Measurements from ENCODE around the gene CCL5.
A peak's percentile ranks its signal among the peaks of the same experiment; 100 is the strongest.

The CCL5 gene

DNA sequence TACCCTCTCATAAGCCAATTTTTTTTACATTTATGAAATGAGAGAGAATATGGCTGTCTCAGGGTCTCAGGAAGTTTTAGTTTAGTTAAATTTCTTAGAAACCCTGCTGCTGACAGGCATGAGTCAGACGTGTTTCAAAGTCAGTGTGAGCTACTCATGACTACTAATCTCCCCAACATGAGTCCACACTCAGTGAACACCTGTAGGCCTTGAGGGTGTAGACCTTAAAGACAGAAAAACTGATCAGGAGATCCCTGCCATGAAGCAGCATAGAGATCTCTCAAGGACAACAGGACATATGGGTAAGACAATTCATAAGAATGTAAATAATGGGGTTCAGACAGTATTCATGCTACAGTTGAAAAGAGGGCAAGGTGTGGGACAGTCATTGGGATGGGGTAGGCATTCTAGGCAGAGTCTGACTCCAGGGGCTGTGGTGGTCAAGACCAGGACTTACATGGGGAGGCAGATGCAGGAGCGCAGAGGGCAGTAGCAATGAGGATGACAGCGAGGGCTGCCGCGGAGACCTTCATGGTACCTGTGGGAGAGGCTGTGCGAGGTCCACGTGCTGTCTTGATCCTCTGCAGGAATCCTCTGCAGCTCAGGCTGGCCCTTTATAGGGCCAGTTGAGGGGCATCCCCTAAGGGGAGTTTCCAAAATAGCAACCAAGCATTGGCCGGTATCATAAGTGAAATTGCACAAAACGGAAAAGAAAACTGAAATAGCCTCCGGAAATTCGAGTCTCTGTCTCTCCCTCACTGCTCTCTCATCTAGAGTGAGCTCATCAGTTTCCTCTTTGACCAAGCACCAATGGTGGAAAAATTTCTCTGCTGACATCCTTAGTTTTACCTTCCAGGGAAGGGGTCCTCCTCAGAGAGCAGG, at the start of gene CCL5:
TSS of gene CCL5 (minus strand) at position 588 of the 882 bp plus-strand sequence.
- DNase-seq: no peak
- Histone ChIP-seq H3K27me3 (no peaks in the 10 kb centered on the region), H3K27ac (no peak within 1 kb of the TSS), H3K9me3 (no peaks in the 10 kb centered on the region), H3K4me1 (no peaks in the 10 kb centered on the region), H3K4me3 (no peak within 1 kb of the TSS), H3K36me3 (no peaks in the 10 kb centered on the region)
- intact Hi-C loops (cut with DNase I; ENCODE audit: low total_unique reads): no loop called here
- TF ChIP-seq, protein P1, sequence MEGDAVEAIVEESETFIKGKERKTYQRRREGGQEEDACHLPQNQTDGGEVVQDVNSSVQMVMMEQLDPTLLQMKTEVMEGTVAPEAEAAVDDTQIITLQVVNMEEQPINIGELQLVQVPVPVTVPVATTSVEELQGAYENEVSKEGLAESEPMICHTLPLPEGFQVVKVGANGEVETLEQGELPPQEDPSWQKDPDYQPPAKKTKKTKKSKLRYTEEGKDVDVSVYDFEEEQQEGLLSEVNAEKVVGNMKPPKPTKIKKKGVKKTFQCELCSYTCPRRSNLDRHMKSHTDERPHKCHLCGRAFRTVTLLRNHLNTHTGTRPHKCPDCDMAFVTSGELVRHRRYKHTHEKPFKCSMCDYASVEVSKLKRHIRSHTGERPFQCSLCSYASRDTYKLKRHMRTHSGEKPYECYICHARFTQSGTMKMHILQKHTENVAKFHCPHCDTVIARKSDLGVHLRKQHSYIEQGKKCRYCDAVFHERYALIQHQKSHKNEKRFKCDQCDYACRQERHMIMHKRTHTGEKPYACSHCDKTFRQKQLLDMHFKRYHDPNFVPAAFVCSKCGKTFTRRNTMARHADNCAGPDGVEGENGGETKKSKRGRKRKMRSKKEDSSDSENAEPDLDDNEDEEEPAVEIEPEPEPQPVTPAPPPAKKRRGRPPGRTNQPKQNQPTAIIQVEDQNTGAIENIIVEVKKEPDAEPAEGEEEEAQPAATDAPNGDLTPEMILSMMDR (IDR thresholded peaks at IDR 0.05): no peak

GRCh38 chr17:35927714-35928113, 47.6 kb upstream of the CCL5 start:
- Histone ChIP-seq H3K4me1 (peaks cover 4 to 31% (median 25%) of the 10 kb centered on the region in 4 donors), H3K36me3 (no peaks in the 10 kb centered on the region), H3K4me3 (no peak overlapping the region), H3K27me3 (no peaks in the 10 kb centered on the region), H3K9me3 (no peaks in the 10 kb centered on the region), H3K27ac (no peak overlapping the region)
- TF ChIP-seq, protein P1 (IDR thresholded peaks at IDR 0.05): no peak
- intact Hi-C loops (cut with DNase I; ENCODE audit: low total_unique reads): no loop called here
- no peak for DNase-seq

DNA sequence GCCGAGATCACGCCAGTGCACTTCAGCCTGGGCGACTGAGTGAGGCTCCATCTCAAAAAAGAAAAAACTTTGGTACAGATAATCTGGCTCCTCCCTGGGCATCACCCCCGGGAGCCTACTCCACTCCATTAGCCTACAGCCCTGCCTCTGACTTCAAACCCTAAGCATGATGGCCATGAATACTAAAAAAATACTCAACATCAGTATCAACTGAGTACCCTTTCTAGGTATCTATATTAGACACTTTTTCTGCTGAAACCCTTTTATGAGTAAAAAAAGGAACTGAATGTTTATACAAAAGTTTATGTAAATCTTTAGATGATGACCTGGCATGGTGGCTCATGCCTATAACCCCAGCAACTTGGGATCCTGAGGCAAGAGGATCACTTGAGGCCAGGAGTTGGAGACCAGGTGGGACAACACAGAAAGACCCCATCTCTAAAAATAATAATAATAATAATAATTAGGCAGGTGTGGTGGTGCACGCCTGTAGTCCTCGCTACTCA, 43.5 kb upstream of the CCL5 start:
- H3K36me3 ChIP-seq: no peaks in the 10 kb centered on the region
- TF ChIP-seq, protein P1 (IDR thresholded peaks at IDR 0.05): no peak

DNA sequence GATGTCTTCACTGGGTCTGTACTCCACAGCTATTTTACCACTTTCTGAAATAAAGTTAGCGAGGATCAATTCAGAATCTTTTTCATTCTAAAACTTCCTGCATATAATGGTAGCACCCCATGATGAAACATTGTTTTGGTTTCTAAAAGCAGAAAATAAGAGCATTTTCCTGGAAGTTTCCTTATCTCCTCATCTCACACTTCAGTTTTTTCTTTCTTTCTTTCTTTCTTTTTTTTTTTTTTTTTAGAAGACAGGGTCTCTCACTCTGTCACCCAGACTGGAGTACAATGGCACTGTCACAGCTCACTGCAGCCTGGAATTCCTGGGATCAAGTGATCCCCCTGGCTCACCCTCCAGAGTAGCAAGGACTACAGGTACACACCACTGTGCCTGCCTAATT, 40.1 kb upstream of the CCL5 start:
- Histone ChIP-seq H3K36me3 (no peaks in the 10 kb centered on the region), H3K27ac (no peak overlapping the region), H3K4me1 (no peaks in the 10 kb centered on the region), H3K27me3 (no peaks in the 10 kb centered on the region), H3K4me3 (no peak overlapping the region), H3K9me3 (no peaks in the 10 kb centered on the region)
- intact Hi-C loops (cut with DNase I; ENCODE audit: low total_unique reads): no loop called here
- peak in 1 of 2 donors; percentile 1 for DNase-seq
- TF ChIP-seq, protein P1 (IDR thresholded peaks at IDR 0.05): no peak

More for the DNA sequence above, 43.5 kb upstream of the CCL5 start:
- intact Hi-C loops (cut with DNase I; ENCODE audit: low total_unique reads): no loop called here
- H3K4me3 ChIP-seq: no peak overlapping the region
- no peak for DNase-seq
- no peaks in the 10 kb centered on the region for H3K4me1 ChIP-seq
- H3K27me3 ChIP-seq: no peaks in the 10 kb centered on the region
- H3K27ac ChIP-seq: no peak overlapping the region
- H3K9me3 ChIP-seq: no peaks in the 10 kb centered on the region

GRCh38 chr17:35918665-35919064, 38.5 kb upstream of the CCL5 start:
- DNase-seq: no peak
- Histone ChIP-seq H3K4me1 (no peaks in the 10 kb centered on the region), H3K4me3 (no peak overlapping the region), H3K9me3 (no peaks in the 10 kb centered on the region), H3K36me3 (no peaks in the 10 kb centered on the region), H3K27ac (no peak overlapping the region), H3K27me3 (no peaks in the 10 kb centered on the region)
- intact Hi-C loops (cut with DNase I; ENCODE audit: low total_unique reads): no loop called here
- TF ChIP-seq, protein P1 (IDR thresholded peaks at IDR 0.05): no peak

Measured in tibial artery (tissue), 4 donors.